Ovary (tissue), 3 donors: ENCODE results near the gene DMGDH.

ENCODE experiments used
- POLR2A ChIP-seq: fragments of 450-650 bp; IDR thresholded peaks from one replicate; pipeline ENCODE4 v1.6.1; 2017; ENCODE audit warnings: antibody characterized with exemption, mild to moderate bottlenecking, moderate library complexity
- TF ChIP-seq, protein P1 (sequence below), 3 donors: fragments of 450-650 bp in 2 of 3; fragments of 200-600 bp in 1 of 3; IDR thresholded peaks; one replicate each; pipeline versions ENCODE4 v1.5.1 to v1.8.0; 2016 to 2022; ENCODE audit warnings: antibody characterized with exemption in 3 of 3, mild to moderate bottlenecking in 1 of 3
- donor health status: DM: no; HTN: no; CAD: no.

DNA sequence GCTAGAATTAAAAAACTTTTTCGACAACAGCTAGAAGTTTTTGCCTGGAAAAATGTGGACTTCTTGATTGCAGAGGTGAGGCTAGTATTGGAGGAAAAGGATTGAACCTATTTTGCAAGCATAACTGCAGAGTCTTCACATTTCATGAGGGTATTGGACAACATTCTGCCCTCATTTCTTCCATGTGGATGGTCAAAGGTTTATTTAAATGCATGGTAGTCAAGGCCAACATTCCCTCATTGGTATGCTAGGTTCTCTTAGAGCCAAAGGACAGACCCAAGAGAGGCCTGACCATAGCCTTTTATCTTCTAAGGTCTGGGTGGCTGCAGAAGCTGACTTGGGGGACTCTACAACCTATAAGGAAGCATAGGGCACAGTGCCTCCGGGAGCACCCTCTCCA is 11.3 kb upstream of the DMGDH start:
- TF ChIP-seq, protein P1, sequence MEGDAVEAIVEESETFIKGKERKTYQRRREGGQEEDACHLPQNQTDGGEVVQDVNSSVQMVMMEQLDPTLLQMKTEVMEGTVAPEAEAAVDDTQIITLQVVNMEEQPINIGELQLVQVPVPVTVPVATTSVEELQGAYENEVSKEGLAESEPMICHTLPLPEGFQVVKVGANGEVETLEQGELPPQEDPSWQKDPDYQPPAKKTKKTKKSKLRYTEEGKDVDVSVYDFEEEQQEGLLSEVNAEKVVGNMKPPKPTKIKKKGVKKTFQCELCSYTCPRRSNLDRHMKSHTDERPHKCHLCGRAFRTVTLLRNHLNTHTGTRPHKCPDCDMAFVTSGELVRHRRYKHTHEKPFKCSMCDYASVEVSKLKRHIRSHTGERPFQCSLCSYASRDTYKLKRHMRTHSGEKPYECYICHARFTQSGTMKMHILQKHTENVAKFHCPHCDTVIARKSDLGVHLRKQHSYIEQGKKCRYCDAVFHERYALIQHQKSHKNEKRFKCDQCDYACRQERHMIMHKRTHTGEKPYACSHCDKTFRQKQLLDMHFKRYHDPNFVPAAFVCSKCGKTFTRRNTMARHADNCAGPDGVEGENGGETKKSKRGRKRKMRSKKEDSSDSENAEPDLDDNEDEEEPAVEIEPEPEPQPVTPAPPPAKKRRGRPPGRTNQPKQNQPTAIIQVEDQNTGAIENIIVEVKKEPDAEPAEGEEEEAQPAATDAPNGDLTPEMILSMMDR (IDR thresholded peaks at IDR 0.05) = no peak
- no peak for TF ChIP-seq POLR2A
